H9 (cell line): Measurements from ENCODE around the gene FOXN1. TPM values are rescaled to one million over a fixed set of nuclear protein-coding genes. Genes with fewer than 3 reads are reported as not detected.
A peak's percentile ranks its signal among the peaks of the same experiment; 100 is the strongest.

Source experiments
- DNase-seq: peaks from one replicate; pipeline ENCODE4 v3.0.0-alpha.2; 2017
- H2AFZ ChIP-seq: one replicate; pipeline ENCODE4 v1.6.1; 2013; ENCODE audit warnings: mild to moderate bottlenecking, low read length, control low read depth, moderate library complexity
- H2AK5ac ChIP-seq: 2 replicates; pipeline ENCODE4 v1.6.1; 2013; ENCODE audit warnings: low read length, control low read depth, mixed read lengths; ENCODE audit not compliant: insufficient read length
- H2BK120ac ChIP-seq: one replicate; pipeline ENCODE4 v1.6.1; 2013; ENCODE audit warnings: low read depth, mild to moderate bottlenecking, low read length, control low read depth, inconsistent platforms; ENCODE audit not compliant: poor library complexity, severe bottlenecking
- H2BK12ac ChIP-seq: 2 replicates; pipeline ENCODE4 v1.6.1; 2013; ENCODE audit warnings: low read length, control low read depth, mixed read lengths, low read depth; ENCODE audit not compliant: insufficient read length
- H2BK15ac ChIP-seq: 2 replicates; pipeline ENCODE4 v1.6.1; 2013; ENCODE audit warnings: low read depth, low read length, control low read depth
- H2BK20ac ChIP-seq: one replicate; pipeline ENCODE4 v1.6.1; 2013; ENCODE audit warnings: low read depth, mild to moderate bottlenecking, low read length, control low read depth, inconsistent platforms; ENCODE audit not compliant: poor library complexity, severe bottlenecking
- H2BK5ac ChIP-seq: 2 replicates; pipeline ENCODE4 v1.6.1; 2013; ENCODE audit warnings: low read length, control low read depth, mixed read lengths; ENCODE audit not compliant: insufficient read length
- H3K14ac ChIP-seq: 2 replicates; pipeline ENCODE4 v1.6.1; 2013; ENCODE audit warnings: low read length, control low read depth; ENCODE audit not compliant: insufficient read depth
- H3K18ac ChIP-seq: 2 replicates; pipeline ENCODE4 v1.6.1; 2013; ENCODE audit warnings: low read depth, mild to moderate bottlenecking, mixed read lengths, low read length, control low read depth; ENCODE audit not compliant: insufficient read length
- H3K23ac ChIP-seq: 2 replicates; pipeline ENCODE4 v1.6.1; 2013; ENCODE audit warnings: low read length, control low read depth, mixed read lengths, low read depth; ENCODE audit not compliant: insufficient read length
- H3K23me2 ChIP-seq: 2 replicates; pipeline ENCODE4 v1.6.1; 2013; ENCODE audit warnings: low read depth, mild to moderate bottlenecking, mixed read lengths, low read length, control low read depth; ENCODE audit not compliant: insufficient read length, poor library complexity, severe bottlenecking
- H3K27ac ChIP-seq: 2 replicates; pipeline ENCODE4 v1.5.1; 2013; ENCODE audit warnings: low read length, control low read depth, mixed read lengths, low read depth; ENCODE audit not compliant: insufficient read length
- H3K27me3 ChIP-seq: 2 replicates; pipeline ENCODE4 v1.6.1; 2013; ENCODE audit warnings: low read length, control low read depth, inconsistent platforms; ENCODE audit not compliant: insufficient read depth
- H3K4ac ChIP-seq: 2 replicates; pipeline ENCODE4 v1.6.1; 2013; ENCODE audit warnings: low read depth, mild to moderate bottlenecking, control low read depth, inconsistent platforms, low read length, moderate library complexity
- H3K4me1 ChIP-seq: 2 replicates; pipeline ENCODE4 v1.6.1; 2013; ENCODE audit warnings: low read length, control low read depth, inconsistent platforms; ENCODE audit not compliant: insufficient read depth
- H3K4me2 ChIP-seq: 2 replicates; pipeline ENCODE4 v1.6.1; 2013; ENCODE audit warnings: low read length, control low read depth, mixed read lengths; ENCODE audit not compliant: insufficient read length, insufficient read depth
- H3K56ac ChIP-seq: 2 replicates; pipeline ENCODE4 v1.6.1; 2013; ENCODE audit warnings: low read depth, mild to moderate bottlenecking, mixed read lengths, low read length, control low read depth; ENCODE audit not compliant: insufficient read length
- H3K79me1 ChIP-seq: 2 replicates; pipeline ENCODE4 v1.6.1; 2013; ENCODE audit warnings: low read depth, mild to moderate bottlenecking, moderate library complexity, low read length, control low read depth, inconsistent platforms; ENCODE audit not compliant: insufficient read depth, poor library complexity, severe bottlenecking
- H3K79me2 ChIP-seq: 2 replicates; pipeline ENCODE4 v1.6.1; 2013; ENCODE audit warnings: low read length, control low read depth, inconsistent platforms; ENCODE audit not compliant: insufficient read depth
- H3K9ac ChIP-seq: 2 replicates; pipeline ENCODE4 v1.6.1; 2013; ENCODE audit warnings: low read length, control low read depth, mixed read lengths; ENCODE audit not compliant: insufficient read length; ENCODE audit errors: extremely low read depth
- H3K9me3 ChIP-seq: one replicate; pipeline ENCODE4 v1.6.1; 2013; ENCODE audit warnings: low read depth, low read length, inconsistent platforms; ENCODE audit not compliant: control insufficient read depth
- H3T11ph ChIP-seq: one replicate; pipeline ENCODE4 v1.6.1; 2013; ENCODE audit warnings: mild to moderate bottlenecking, low read length, control low read depth, inconsistent platforms
- H4K20me1 ChIP-seq: one replicate; pipeline ENCODE4 v1.6.1; 2013; ENCODE audit not compliant: control insufficient read depth, insufficient read length, insufficient read depth
- H4K5ac ChIP-seq: 2 replicates; pipeline ENCODE4 v1.6.1; 2013; ENCODE audit warnings: low read depth, mild to moderate bottlenecking, mixed read lengths, low read length, control low read depth; ENCODE audit not compliant: insufficient read length
- H4K8ac ChIP-seq: replicated peaks from 2 replicates; pipeline ENCODE4 v1.6.1; 2013; ENCODE audit warnings: low read length, control low read depth, mixed read lengths, low read depth; ENCODE audit not compliant: insufficient read length
- H4K91ac ChIP-seq: 2 replicates; pipeline ENCODE4 v1.6.1; 2013; ENCODE audit warnings: low read depth, mild to moderate bottlenecking, moderate library complexity, mixed read lengths, low read length, control low read depth; ENCODE audit not compliant: insufficient read length
- H3K27ac Mint-ChIP-seq, 3 experiments: 2 replicates in 2 of 3; 3 replicates in 1 of 3; pipeline ENCODE4 v1.8.0; 2020 to 2021; ENCODE audit warnings: mixed read lengths in 3 of 3, mild to moderate bottlenecking in 1 of 3, moderate library complexity in 1 of 3
- H3K27me3 Mint-ChIP-seq: 2 replicates; pipeline ENCODE4 v1.8.0; 2021; ENCODE audit warnings: low read depth, mild to moderate bottlenecking, moderate library complexity, mixed read lengths
- H3K36me3 Mint-ChIP-seq, 3 experiments: 2 replicates in 2 of 3; 3 replicates in 1 of 3; pipeline ENCODE4 v1.8.0; 2020 to 2021; ENCODE audit warnings: low read depth in 3 of 3, mixed read lengths in 3 of 3; ENCODE audit not compliant: insufficient read depth in 1 of 3
- H3K4me1 Mint-ChIP-seq, 2 experiments: 2 replicates each; pipeline ENCODE4 v1.8.0; 2020; ENCODE audit warnings: mixed read lengths in 2 of 2
- H3K4me3 Mint-ChIP-seq, 2 experiments: 2 replicates in 1 of 2; 3 replicates in 1 of 2; pipeline ENCODE4 v1.8.0; 2020 to 2021; ENCODE audit warnings: mild to moderate bottlenecking in 2 of 2, mixed read lengths in 2 of 2, moderate library complexity in 1 of 2
- H3K9me3 Mint-ChIP-seq, 2 experiments: 2 replicates in 1 of 2; 3 replicates in 1 of 2; pipeline ENCODE4 v1.8.0; 2020; ENCODE audit warnings: mild to moderate bottlenecking in 2 of 2, mixed read lengths in 2 of 2, moderate library complexity in 1 of 2
- CTCF ChIP-seq: fragments of 200-600 bp; sonication (generic); conservative IDR thresholded peaks from 3 replicates; pipeline ENCODE4 v1.8.0; 2021; ENCODE audit warnings: antibody characterized with exemption, mild to moderate bottlenecking
- WGBS: extraction: QIAGEN DNeasy Blood & Tissue Kit; methylation state at CpG from one replicate; pipeline ENCODE4 v1.1.7; 2013; ENCODE audit warnings: missing lambda C conversion rate, low lambda C conversion rate, mixed read lengths; ENCODE audit not compliant: insufficient read length; ENCODE audit errors: extremely low coverage; 5-methylcytosine and 5-hydroxymethylcytosine counted together
- total RNA-seq: library from RNA; stranded (reverse); gene quantifications from 2 replicates; pipeline ENCODE4 v1.2.1, GENCODE V29; 2021

FOXN1 gene
- total RNA-seq, 1 experiment from 2014 or later, result not detected

- no peak overlapping the region for H2BK15ac ChIP-seq
- no peaks in the 10 kb centered on the region for H3K27me3 ChIP-seq
- no peak overlapping the region for H2AK5ac ChIP-seq
- Mint-ChIP-seq H3K4me3 (no peak overlapping the region), H3K27ac (peak overlapping the region; percentile 42 to 83 (median 71); a peak in 5 of 7 replicates), H3K36me3 (no peaks in the 10 kb centered on the region), H3K9me3 (no peaks in the 10 kb centered on the region), H3K4me1 (peaks cover 18 to 33% of the 10 kb centered on the region in 2 experiments), H3K27me3 (peaks cover 6% of the 10 kb centered on the region)
- no peak overlapping the region for H3K23ac ChIP-seq
- H3K4me1 ChIP-seq, result no peaks in the 10 kb centered on the region; the same call in 1 of the 2 replicates
- no peak overlapping the region for H3K14ac ChIP-seq
- TF ChIP-seq CTCF, result no peak
- no peaks in the 10 kb centered on the region for H3K79me2 ChIP-seq
- no peak overlapping the region for H2BK5ac ChIP-seq
- WGBS, result no CpG with 5 or more reads among the region's 10 CpGs
- no peak overlapping the region for H3K4me2 ChIP-seq
- no peak overlapping the region for H2BK12ac ChIP-seq
- no peak overlapping the region for H2BK20ac ChIP-seq
- H4K8ac ChIP-seq, result no peak overlapping the region
- no peaks in the 10 kb centered on the region for H3K9me3 ChIP-seq
- no peak overlapping the region for H2AFZ ChIP-seq
- peak overlapping the region; percentile 51 for H3K18ac ChIP-seq
- no peak overlapping the region for H2BK120ac ChIP-seq
- no peaks in the 10 kb centered on the region for H3K23me2 ChIP-seq
- H4K5ac ChIP-seq, result peak overlapping the region; percentile 44
- no peak overlapping the region for H3K9ac ChIP-seq
- no peak for DNase-seq
- H3K4ac ChIP-seq, result no peak overlapping the region
- H3K27ac ChIP-seq, result no peak overlapping the region
- H3K56ac ChIP-seq, result no peak overlapping the region
- H3K79me1 ChIP-seq, result no peaks in the 10 kb centered on the region
- H3T11ph ChIP-seq, result no peak overlapping the region
- H4K20me1 ChIP-seq, result no peaks in the 10 kb centered on the region
- no peak overlapping the region for H4K91ac ChIP-seq
Observed at GRCh38 chr17:28480799-28481571, 25.2 kb upstream of the FOXN1 start.
